ENCODE results near the gene AJAP1.

The AJAP1 gene

DNA sequence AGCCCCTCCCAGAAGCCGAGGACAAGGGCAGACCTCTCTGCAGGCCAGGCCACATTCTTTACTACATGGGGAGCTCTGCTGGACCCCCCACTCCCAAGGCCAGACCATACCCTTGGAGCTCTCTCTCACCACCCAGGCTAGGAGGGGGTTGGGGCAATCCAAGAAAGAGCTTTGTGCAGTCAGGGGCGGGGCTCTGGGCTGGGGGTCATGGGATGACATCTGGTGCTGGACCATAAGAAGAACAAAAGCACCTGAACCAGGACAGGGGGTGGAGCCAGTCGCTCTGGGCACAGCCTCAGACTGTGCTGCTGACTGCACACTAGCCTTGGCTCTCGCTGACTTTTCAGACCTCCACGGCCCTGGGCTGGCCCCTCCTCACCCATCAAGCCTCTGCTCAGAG is 23.1 kb upstream of the AJAP1 start:
- no peak for DNase-seq (ENCODE audit: low read depth, low spot score)

DNA sequence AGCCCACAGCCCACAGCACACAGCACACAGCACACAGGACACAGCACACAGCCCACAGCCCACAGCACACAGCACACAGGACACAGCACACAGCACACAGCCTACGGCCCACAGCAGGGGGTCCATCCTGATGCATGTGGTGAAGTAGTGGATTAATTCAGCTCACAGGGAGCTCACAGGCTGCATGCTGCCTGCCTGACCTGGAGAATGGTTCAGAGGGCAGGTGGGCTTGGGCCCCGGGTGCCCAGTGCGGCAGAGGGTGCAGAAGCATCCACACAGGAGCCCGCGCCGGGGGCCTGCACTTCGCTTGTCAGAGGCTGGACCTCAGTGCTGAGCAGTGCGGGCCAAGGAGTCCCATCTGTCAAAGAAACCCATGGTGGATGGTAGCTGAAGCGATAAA is 21.1 kb upstream of the AJAP1 start:
- DNase-seq (ENCODE audit: low read depth, low spot score) = no peak

- DNase-seq (ENCODE audit: low read depth, low spot score) = no peak
Measured at GRCh38 chr1:4634156-4634792, 20.1 kb upstream of the AJAP1 start.

DNA sequence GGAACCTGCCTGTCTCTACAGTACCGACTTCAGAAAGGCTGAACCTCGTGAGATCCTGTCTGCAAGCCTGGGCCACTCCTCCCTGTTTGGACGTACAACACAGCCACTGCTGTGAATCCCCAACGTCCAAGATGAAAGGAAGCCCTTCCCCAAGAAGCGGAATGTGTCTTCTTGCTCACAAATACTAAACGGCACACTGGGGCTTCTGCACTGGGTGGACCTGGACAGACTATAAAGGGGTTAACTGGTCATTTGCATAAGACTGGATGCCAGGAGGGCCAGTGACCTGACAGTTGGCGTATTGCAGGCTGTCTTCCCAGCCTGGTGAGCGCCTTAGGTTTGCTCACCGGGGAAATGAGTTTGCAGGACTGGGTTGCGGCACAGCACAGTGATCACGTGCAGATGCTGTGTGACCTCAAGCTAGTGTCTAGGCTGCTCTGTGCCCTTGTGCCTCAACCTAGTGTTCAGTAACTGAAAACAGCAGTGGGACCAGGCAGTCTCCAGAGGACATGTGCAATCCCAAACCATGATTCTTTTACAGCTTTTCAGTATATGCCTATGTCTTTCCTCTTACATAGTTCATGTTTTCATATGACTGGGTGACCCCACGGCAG is 19.5 kb upstream of the AJAP1 start:
- DNase-seq (ENCODE audit: low read depth, low spot score) = no peak

DNA sequence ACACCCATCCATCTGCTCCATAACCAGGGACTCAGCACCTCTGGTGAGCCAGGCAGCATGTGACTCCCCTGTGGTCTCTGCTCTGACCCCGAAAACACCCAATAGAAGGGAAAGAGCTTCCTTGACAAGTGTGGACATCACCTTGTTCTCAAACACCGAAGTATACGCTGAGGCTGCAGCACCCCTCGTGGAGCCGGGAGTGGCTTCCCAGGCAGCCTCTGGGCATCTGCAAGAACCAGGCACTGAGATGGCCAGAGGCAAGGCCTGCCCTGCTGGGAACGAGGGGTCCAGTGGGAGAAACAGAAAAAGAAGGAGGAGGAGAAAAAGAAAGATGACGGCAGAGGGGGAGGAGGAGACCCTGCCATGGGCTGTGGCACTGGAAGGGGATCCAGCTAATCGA is 18.2 kb upstream of the AJAP1 start:
- no peak for DNase-seq (ENCODE audit: low read depth, low spot score)

- DNase-seq (ENCODE audit: low read depth, low spot score) = no peak
Measured at GRCh38 chr1:4636644-4637380, 17.6 kb upstream of the AJAP1 start.

GRCh38 chr1:4637616-4638344 is 16.6 kb upstream of the AJAP1 start:
- no peak for DNase-seq (ENCODE audit: low read depth, low spot score)

DNA sequence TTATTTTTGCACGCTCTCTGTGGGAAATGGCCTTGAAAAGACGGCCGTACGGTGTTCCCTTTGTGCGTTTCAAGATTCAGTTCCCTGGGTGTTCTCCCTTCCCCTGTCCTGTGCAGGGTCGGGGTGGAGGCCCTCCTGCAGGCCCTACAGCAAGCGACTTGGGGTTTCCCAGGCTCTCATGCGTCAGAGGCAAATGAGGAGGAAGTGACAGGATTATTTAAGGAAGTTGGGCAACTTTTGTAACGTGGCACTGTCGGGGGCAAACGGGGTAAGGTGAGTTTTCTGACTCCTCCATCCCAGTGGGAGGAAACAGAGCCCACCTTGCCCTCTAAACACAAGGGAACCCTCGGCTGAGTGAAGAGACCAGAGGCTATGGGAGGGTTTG is 16.1 kb upstream of the AJAP1 start:
- no peak for DNase-seq (ENCODE audit: low read depth, low spot score)

DNA sequence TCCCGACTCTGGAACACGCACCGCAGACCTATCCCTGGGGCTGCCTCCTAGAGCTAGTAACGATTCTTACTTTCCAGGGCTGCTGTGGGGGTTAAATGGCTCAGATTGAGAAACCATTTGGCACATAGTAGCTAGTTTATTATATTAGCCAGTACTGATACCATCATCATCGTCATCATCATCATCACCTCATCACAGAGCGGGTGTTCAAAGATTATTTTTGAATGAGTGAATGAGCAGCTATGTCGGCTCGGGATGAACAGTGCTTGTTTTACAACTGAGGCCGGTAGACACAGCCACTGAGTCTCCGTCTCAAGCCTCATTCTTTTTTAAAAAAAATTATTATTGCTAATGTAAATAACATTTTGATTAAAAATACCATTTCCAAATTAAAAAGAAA is 13.5 kb upstream of the AJAP1 start:
- no peak for DNase-seq (ENCODE audit: low read depth, low spot score)

- DNase-seq (ENCODE audit: low read depth, low spot score) = no peak
Measured at GRCh38 chr1:4647391-4647790, 7.0 kb upstream of the AJAP1 start.

DNA sequence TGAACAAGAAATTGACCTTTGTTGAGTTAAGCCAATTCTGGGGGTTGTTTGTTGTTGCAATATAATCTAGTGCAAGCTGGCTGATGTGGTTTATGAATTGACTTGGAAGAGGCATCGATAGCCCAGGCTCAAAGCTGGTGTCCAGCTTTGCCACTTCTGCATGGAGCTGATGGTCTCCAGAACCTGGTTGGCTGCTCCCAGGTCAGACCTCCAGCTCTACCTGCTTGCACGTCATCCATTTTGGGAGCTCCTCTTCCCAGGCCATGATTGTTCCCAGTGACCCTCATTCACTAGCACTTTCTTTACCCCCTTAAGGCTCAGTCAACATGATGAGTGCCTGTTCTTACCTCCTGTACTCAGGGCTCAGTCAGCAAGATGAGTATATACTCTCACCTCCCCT is 5.8 kb upstream of the AJAP1 start:
- DNase-seq (ENCODE audit: low read depth, low spot score) = no peak

DNA sequence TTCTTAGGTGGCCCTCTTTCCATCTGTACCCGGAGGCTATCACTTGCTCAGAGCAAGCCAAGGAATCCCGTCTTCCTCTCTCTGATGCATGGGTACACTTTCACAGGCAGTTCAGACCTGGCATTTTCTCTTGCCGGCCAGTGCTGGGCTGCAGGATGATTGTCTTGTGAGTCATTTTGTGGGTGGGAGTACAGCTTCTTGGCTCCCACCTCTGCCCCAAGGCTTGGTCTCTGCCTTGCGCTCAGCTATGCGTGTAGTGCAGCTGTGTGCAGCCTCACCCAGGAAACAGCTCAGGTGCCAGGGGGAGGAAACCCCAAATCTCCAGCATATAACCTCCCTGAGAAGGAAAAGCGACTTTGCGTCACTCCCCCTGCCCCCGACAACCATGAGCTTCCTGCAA is 3.9 kb upstream of the AJAP1 start:
- peak; percentile 77 for DNase-seq (ENCODE audit: low read depth, low spot score)

GRCh38 chr1:4650981-4651380 is 3.4 kb upstream of the AJAP1 start:
- no peak for DNase-seq (ENCODE audit: low read depth, low spot score)

- peak; percentile 64 for DNase-seq (ENCODE audit: low read depth, low spot score)
Measured at GRCh38 chr1:4652631-4653327, 1.6 kb upstream of the AJAP1 start.

DNA sequence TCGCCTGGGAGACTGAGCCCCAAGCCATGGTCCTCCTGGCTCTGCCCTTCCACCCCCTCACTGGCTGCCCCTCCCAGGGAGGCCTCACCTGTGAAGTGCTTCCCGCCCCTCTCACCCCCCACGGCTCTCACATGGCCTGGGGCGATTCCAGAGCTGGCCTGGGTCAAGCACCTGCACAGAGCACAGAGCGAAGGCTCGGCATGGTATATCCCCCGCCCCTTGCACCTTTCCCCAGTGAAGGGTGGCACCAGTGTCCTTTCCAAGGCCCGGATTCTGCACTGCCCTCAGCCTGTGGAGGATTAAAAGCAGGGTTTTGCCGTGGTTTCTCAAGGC is 1.1 kb upstream of the AJAP1 start:
- no peak for DNase-seq (ENCODE audit: low read depth, low spot score)

DNA sequence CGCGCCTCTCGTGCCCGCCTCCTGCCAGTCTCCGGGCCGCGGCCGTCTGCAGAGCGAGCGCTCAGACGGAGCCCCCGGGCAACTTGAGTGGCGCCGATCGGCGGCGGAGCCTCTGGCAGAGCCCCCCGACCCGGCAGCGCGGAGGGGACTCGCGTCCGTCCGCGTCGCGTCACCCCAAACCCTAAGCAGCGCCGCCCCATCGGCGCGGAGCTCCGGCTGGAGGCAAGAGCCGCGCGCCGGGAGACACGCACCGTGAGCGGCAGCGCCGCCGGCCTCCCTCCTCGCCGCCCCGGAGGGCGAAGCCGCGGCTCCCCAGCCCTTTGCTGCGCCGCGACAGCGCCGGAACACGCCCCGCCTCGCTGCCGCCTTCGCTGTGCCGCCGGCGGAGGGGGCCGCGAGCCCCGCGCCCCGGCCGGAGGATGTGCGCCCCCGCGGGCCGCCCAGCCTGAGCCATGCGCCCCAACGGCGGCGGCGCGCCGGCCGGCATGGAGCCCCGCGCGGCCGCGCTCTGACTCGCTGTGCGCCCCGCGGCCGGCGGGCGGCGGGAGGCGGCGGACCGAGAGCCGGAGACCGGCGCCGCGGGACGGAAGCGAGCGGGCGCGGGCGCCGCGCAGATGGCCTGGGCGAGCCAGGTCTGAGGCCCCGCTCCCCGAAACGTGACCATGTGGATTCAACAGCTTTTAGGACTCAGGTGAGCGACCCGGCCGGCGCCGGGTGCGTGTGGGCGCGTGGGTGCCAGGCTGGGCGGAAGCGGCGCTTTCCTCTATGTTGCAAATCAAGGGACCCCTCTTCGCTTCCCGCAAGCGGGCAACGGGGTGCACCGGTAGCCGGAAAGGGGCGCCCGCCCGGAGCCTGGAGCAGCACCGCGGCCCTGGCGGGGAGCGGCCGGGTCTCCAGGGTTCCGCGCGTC is 610 bp downstream of the AJAP1 start:
- DNase-seq (ENCODE audit: low read depth, low spot score) = peak; percentile 33

DNA sequence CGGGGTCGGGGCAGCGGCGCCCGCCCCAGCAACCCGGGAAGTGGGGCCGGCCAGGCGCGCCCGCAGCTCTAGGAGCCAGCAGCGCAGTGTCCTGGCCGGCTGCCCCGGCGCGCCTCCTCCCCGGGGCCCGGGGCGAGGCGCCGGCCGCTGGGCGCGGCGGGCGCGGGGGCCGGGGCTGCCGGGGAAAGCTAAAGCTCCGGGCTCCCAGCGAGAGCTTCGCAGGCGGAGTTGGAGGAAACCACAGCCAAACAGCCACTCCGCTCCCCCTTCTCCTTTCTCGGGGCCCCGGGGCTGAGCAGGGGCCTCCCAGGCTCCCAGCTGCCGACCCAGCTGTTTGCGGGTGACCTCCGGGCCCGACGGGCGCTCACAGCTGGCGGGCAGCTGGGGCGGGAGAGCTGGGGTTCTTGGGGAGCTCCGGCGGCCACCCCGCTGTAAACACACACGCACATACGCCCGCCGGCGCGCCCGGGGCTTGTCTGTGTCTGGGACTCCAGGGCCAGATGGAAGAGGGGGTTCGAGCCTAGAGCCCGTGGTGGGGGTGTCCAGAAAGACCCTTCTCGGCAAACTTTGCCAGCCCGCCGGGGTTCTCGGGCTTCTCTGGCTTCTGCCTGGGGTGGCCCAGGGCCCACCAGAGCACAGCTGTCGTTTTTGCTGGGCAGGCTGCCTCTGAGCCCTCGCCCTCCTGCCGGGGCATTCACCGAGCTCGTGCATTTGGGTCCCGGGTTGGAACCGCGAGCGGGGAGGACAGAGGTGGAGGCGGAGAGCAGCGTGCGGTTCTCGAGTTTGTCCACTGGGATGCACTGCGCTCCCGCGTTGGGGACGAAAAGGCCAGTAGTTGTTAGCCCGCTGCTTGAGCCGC is 1.5 kb downstream of the AJAP1 start:
- peak; percentile 68 for DNase-seq (ENCODE audit: low read depth, low spot score)

- DNase-seq (ENCODE audit: low read depth, low spot score) = no peak
Measured at GRCh38 chr1:4656533-4657140, 2.2 kb downstream of the AJAP1 start.

DNA sequence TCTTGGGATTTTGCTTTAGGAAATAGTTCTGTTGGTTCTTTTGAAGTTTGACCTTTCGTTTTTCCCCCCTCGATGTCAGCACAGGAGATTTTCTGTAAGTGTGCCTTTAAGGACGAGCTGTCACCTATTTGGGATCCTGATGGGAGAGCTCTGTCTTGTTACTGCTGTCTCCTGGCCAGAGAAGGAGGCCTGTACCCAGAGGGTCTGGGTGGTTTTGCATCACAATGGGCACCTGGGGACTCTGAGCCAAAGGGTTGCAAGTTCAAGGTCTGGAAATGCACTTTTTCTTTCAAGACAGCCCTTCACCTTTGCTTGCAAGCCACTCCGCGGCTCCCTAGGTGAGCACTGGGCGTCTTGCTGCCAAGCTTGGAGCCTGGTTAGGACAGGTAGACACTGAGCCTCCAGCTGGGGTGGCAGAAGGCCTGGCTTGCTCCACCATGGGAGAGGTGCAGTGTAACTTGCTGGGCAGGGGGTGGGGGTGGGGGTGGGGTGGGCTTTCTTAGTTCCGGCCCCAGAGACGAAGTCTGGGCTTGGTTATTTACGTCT is 2.9 kb downstream of the AJAP1 start:
- no peak for DNase-seq (ENCODE audit: low read depth, low spot score)
